Activated CD4-positive, alpha-beta T cell treated with anti-CD3 and anti-CD28 coated beads, Interleukin-2, amount 10 ng/mL, durations not matched to agents 24 days and 14 days (primary cell): Measurements from ENCODE around the gene BHMT. TPM values are rescaled to one million over a fixed set of nuclear protein-coding genes. Genes with fewer than 3 reads are reported as not detected.

Experiments used
- DNase-seq: peaks from one replicate; pipeline ENCODE4 v3.0.0; 2022
- H3K27ac Mint-ChIP-seq: one replicate; pipeline ENCODE4 v1.8.0; 2022; ENCODE audit warnings: mild to moderate bottlenecking, mixed read lengths
- H3K27me3 Mint-ChIP-seq: one replicate; pipeline ENCODE4 v1.8.0; 2022; ENCODE audit warnings: mixed read lengths
- H3K36me3 Mint-ChIP-seq: one replicate; pipeline ENCODE4 v1.8.0; 2022; ENCODE audit warnings: low read depth, mild to moderate bottlenecking, mixed read lengths
- H3K4me1 Mint-ChIP-seq: one replicate; pipeline ENCODE4 v1.8.0; 2021; ENCODE audit warnings: mixed read lengths
- H3K4me3 Mint-ChIP-seq: one replicate; pipeline ENCODE4 v1.8.0; 2022; ENCODE audit warnings: mild to moderate bottlenecking, moderate library complexity, mixed read lengths
- H3K9me3 Mint-ChIP-seq: one replicate; pipeline ENCODE4 v1.8.0; 2021; ENCODE audit warnings: mixed read lengths
- intact Hi-C: fragments of 100-400 bp; cut with micrococcal nuclease; formaldehyde crosslinking; loops from one replicate; pipeline ENCODE4 v1.15.1; 2023
- total RNA-seq: library from RNA; stranded (reverse); gene quantifications from 2 replicates; pipeline ENCODE4 v1.2.3, GENCODE V29; 2022

Gene BHMT, protein sequence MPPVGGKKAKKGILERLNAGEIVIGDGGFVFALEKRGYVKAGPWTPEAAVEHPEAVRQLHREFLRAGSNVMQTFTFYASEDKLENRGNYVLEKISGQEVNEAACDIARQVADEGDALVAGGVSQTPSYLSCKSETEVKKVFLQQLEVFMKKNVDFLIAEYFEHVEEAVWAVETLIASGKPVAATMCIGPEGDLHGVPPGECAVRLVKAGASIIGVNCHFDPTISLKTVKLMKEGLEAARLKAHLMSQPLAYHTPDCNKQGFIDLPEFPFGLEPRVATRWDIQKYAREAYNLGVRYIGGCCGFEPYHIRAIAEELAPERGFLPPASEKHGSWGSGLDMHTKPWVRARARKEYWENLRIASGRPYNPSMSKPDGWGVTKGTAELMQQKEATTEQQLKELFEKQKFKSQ
- not detected in 2 replicates for total RNA-seq

DNA sequence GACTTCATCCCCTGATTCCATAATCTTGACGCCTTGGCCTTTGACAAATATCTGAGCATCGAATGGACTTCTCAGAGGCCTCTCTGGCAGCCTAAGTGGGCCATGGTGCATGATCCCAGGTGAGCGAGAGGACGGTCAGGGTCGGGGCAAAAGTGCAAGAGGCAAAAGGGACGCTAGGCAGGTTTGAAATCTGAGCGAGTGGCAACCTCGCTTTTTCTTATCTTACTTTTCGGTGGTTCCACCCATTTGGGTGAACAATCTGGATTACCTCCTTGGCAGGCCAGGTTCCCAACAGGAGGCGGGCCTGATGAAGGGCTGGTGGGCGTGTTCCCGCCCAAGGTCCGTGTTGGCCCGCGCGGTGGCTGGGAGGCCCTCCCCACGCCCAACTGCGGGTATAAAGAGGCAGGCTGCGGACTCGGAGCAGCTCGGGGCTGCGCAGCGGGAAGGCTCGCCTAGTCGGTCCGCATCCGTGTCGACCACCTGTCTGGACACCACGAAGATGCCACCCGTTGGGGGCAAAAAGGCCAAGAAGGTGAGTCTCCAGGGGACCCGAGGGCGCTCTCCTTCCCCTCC, at the start of gene BHMT:
TSS of gene BHMT (plus strand) at position 423 of the 573 bp plus-strand sequence. CDS start at position 500, 77 bp downstream.
- peaks cover 3% of the 10 kb centered on the region for H3K4me1 Mint-ChIP-seq
- no peaks in the 10 kb centered on the region for H3K36me3 Mint-ChIP-seq
- no peak within 1 kb of the TSS for H3K4me3 Mint-ChIP-seq
- DNase-seq: no peak
- peaks cover 65% of the 10 kb centered on the region for H3K27me3 Mint-ChIP-seq
- no peaks in the 10 kb centered on the region for H3K9me3 Mint-ChIP-seq
- H3K27ac Mint-ChIP-seq: no peak within 1 kb of the TSS
- intact Hi-C loops: loop anchor here (5.0 kb wide), 1 partner anchor 209 kb away; no protein-coding TSS in a partner anchor

DNA sequence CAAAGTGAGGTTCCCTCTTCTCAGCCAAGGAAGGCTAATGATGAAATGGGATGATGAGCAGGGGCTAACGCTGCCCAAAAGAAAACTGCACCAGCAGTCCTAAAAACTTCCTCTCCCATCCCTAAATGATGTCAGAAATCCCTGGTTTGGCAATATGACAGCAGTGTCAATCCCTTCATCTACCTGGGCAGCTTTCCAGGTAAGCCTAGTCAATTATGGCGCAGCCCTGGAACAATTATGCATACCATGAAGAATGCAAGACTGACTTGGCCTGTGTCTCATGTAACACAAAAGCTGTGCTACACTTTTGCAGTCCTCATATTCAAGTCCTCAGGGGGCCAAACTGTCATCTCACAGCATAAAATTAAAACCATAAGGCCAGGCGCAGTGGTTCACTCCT, 49.2 kb upstream of the BHMT start:
- intact Hi-C loops: no loop called here
- no peaks in the 10 kb centered on the region for H3K36me3 Mint-ChIP-seq
- H3K27me3 Mint-ChIP-seq: peaks cover 12% of the 10 kb centered on the region
- DNase-seq: no peak
- H3K9me3 Mint-ChIP-seq: no peaks in the 10 kb centered on the region
- no peaks in the 10 kb centered on the region for H3K4me1 Mint-ChIP-seq
- H3K4me3 Mint-ChIP-seq: no peak overlapping the region
- no peak overlapping the region for H3K27ac Mint-ChIP-seq

DNA sequence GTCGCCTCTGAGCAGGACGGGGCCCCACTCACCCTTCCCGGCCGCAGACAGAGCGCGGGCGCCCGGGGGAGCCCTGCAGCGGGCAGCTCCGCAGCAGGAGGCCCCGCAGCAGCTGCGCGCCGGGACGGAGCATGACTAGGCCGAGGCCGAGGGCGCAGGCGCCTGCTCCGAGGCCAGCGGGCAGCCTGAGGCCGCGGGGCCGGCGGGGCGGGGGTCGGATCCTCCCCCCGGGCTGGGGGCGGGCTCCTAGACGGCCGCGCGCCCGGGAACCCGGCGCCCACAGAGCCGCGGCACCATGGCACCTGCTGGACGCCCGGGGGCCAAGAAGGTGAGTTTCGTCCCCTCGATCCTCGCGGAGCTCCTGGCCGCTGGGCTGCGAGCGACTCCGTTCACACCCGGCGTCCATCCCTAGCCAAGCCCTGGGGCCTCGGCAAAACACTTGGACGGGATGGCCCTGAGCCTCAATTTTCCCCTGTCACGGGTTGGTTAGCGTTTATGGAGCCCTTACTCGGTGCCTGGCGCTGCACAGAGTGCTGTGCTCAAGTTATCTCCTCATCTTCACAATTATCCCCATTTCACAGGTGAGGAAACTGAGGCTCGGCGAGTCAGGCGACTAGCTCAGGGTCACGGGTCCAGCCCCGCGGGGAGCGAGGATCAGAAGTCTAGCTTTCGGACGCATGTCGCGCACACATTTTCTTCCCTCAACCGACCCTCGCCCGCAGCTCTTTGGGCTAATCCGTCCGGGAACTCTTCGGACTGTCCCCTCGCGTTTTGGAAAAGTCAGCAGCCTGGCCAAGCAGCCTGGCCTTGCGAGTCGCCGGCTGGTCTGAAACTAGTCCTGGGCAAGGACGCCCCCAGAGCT, 41.9 kb upstream of the BHMT start, which contains the start of the genes BHMT2 and DMGDH:
TSS of gene BHMT2 (plus strand) at position 280 of the 862 bp plus-strand sequence. CDS start at position 296, 16 bp downstream.
TSS of gene DMGDH (minus strand) at position 187 of the 862 bp plus-strand sequence. CDS start at position 133, 54 bp downstream.
- Mint-ChIP-seq H3K27ac (no peak within 1 kb of the TSS), H3K27me3 (peaks cover 28% of the 10 kb centered on the region), H3K4me1 (no peaks in the 10 kb centered on the region), H3K4me3 (no peak within 1 kb of the TSS), H3K9me3 (no peaks in the 10 kb centered on the region), H3K36me3 (no peaks in the 10 kb centered on the region)
- DNase-seq: no peak
- intact Hi-C loops: no loop called here

DNA sequence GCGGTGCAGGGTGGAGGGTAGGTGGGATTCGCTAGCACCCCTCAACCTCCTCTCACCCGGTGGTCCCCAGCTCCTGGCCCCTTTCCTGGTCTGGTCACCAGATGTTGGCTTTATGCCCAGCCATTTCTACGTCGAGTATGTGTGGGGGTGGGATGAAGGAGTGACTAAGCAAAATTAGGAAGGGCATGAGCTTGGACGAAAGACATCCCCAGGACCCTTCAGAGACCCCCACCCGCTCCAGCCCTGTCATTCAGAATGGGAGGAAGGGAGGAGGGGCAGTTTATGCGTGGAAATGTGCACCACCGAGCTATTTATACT, 41.3 kb upstream of the BHMT start:
- DNase-seq: no peak
- intact Hi-C loops: no loop called here
- no peaks in the 10 kb centered on the region for H3K9me3 Mint-ChIP-seq
- H3K36me3 Mint-ChIP-seq: no peaks in the 10 kb centered on the region
- H3K4me3 Mint-ChIP-seq: no peak overlapping the region
- peaks cover 28% of the 10 kb centered on the region for H3K27me3 Mint-ChIP-seq
- no peak overlapping the region for H3K27ac Mint-ChIP-seq
- H3K4me1 Mint-ChIP-seq: no peaks in the 10 kb centered on the region

DNA sequence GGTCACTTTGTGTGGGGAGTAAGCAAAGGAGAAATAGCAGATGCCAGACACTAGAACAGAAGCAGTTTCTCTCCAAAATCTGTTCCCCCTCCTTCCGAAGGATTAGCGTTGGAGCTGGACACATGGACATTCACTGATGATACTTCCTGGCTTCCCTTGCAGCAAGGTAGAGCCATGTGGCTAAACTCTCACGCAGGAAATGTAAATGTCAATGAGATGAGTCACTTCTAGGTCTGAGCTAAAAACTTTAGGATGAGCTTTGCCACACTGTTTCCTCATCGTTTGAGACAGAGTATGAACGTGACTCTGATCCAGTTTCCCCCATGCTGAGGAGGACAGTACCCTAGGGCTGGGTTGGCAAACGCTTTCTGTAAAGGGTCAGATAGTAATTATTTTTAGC, 37.0 kb upstream of the BHMT start:
- H3K4me1 Mint-ChIP-seq: peaks cover 6% of the 10 kb centered on the region
- H3K27ac Mint-ChIP-seq: no peak overlapping the region
- no peaks in the 10 kb centered on the region for H3K9me3 Mint-ChIP-seq

DNA sequence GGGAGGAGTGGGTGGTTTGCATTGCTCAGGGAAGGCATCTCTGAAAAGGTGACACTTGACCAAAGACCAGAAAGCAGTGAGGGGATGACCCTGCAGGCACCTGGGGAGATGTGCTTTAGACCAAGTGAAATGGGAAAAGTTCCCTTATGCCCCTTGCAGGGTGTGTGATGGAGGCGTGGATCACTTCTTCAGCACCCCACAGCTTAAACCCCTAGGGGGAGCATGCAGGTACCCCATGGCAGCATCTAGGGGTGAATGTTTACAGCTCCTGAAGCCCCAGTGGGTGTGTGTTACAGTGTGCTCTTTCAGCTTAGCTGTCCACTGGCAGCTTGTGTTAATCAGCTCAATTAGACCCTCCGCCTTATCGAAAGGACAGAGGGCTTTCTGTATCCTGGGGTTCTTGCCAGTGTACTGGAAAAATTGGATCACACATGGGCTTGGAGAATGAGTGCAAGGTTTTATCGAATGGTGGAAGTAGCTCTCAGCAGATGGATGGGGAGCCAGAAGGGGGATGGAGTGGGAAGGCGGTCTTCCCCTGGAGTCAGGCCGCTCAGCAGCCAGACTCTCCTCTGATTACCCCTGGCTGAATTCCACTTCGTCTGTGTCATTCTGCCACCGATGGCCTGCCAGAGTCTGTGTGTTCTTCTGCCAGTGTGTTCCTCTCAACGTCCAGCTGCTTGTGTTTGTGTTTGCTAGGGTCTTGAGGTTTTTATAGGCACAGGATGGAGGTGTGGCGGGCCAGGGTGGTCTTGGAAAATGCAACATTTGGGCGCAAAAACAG, 35.8 kb upstream of the BHMT start:
- H3K36me3 Mint-ChIP-seq: no peaks in the 10 kb centered on the region
- intact Hi-C loops: no loop called here
- H3K27ac Mint-ChIP-seq: no peak overlapping the region
- H3K27me3 Mint-ChIP-seq: peaks cover 11% of the 10 kb centered on the region
- no peak overlapping the region for H3K4me3 Mint-ChIP-seq
- H3K9me3 Mint-ChIP-seq: no peaks in the 10 kb centered on the region
- H3K4me1 Mint-ChIP-seq: peaks cover 6% of the 10 kb centered on the region
- DNase-seq: no peak

More for the DNA sequence above, 37.0 kb upstream of the BHMT start:
- intact Hi-C loops: no loop called here
- no peak for DNase-seq
- Mint-ChIP-seq H3K4me3 (no peak overlapping the region), H3K36me3 (no peaks in the 10 kb centered on the region), H3K27me3 (peaks cover 16% of the 10 kb centered on the region)

DNA sequence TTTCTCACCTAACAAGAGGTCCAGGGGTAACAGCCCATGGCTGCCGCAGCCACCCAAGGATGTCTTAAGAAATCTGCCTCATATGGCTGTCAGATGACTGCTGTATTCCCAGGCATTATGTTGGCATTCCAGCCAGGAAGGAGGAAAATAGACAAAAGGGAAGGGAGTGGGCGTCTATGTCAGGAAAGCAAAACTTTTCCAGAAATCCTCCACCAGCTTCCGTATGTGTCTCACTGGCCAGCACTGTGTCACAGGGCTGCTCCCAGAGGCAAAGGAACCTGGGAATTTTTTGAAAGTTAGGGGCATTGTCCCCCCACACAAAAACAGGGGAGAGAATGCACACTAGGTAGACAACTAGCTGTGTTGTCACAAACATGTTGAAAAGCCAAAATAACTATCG, 34.8 kb upstream of the BHMT start:
- H3K4me1 Mint-ChIP-seq: peaks cover 6% of the 10 kb centered on the region
- peaks cover 2% of the 10 kb centered on the region for H3K27me3 Mint-ChIP-seq
- no peaks in the 10 kb centered on the region for H3K9me3 Mint-ChIP-seq
- H3K36me3 Mint-ChIP-seq: no peaks in the 10 kb centered on the region
- intact Hi-C loops: no loop called here
- no peak for DNase-seq
- no peak overlapping the region for H3K27ac Mint-ChIP-seq
- no peak overlapping the region for H3K4me3 Mint-ChIP-seq

DNA sequence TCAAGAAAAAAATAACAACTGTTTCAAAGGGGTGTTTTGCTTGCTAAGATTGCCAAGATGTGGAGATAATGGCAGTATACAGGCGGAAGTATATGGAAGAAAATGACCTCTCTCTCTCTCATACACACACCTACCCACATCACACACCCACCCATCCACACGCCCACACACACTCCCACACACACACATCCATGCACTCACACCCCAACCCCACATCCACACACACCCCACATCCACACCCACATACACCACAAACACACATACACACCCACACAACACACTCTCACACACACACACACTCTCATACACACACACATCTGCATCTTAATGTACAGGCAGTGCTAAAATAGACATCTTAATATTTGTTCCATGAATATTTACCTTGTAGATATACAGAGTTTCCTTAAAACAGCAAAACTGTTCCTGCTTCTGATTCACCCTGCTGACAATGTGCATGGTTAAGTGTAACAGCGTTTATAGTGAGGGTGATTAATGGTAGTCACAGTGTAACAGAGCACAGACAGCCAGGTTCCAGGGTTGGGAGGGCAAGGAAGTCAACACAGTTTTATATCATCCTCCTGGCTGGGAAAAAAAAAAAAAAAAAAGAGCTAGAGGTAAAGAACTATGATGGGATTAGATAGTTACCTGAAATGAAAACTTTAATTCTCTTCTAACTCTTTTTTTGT, 33.8 kb upstream of the BHMT start:
- H3K4me3 Mint-ChIP-seq: no peak overlapping the region
- peaks cover 6% of the 10 kb centered on the region for H3K4me1 Mint-ChIP-seq
- no peak for DNase-seq
- no peaks in the 10 kb centered on the region for H3K36me3 Mint-ChIP-seq
- intact Hi-C loops: no loop called here
- H3K27me3 Mint-ChIP-seq: no peaks in the 10 kb centered on the region
- no peak overlapping the region for H3K27ac Mint-ChIP-seq
- no peaks in the 10 kb centered on the region for H3K9me3 Mint-ChIP-seq

DNA sequence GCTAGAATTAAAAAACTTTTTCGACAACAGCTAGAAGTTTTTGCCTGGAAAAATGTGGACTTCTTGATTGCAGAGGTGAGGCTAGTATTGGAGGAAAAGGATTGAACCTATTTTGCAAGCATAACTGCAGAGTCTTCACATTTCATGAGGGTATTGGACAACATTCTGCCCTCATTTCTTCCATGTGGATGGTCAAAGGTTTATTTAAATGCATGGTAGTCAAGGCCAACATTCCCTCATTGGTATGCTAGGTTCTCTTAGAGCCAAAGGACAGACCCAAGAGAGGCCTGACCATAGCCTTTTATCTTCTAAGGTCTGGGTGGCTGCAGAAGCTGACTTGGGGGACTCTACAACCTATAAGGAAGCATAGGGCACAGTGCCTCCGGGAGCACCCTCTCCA, 30.8 kb upstream of the BHMT start:
- no peak overlapping the region for H3K27ac Mint-ChIP-seq
- intact Hi-C loops: no loop called here
- H3K4me3 Mint-ChIP-seq: no peak overlapping the region
- peaks cover 6% of the 10 kb centered on the region for H3K4me1 Mint-ChIP-seq
- no peak for DNase-seq
- H3K9me3 Mint-ChIP-seq: no peaks in the 10 kb centered on the region
- H3K27me3 Mint-ChIP-seq: peaks cover 1% of the 10 kb centered on the region
- H3K36me3 Mint-ChIP-seq: no peaks in the 10 kb centered on the region

DNA sequence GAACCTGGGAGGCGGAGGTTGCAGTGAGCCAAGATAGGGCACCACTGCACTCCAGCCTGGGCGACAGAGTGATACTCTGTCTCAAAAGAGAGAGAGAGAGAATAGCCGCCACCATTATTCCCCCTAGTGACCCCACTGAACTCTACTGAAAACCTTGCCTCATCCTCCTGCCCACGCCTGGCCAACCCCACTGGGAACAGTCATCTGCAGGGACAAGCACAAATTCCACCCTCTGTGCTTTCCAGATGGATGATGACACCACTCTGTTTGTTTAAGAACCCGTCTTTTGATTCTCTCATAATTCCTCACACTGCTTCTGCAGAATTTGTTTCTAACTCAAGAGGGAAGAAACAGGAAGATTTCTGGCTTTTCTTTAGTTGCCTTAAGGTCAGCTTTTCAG, 29.8 kb upstream of the BHMT start:
- Mint-ChIP-seq H3K4me1 (peaks cover 6% of the 10 kb centered on the region), H3K27me3 (peaks cover 6% of the 10 kb centered on the region), H3K36me3 (no peaks in the 10 kb centered on the region), H3K4me3 (no peak overlapping the region), H3K9me3 (no peaks in the 10 kb centered on the region), H3K27ac (no peak overlapping the region)
- DNase-seq: no peak
- intact Hi-C loops: no loop called here

DNA sequence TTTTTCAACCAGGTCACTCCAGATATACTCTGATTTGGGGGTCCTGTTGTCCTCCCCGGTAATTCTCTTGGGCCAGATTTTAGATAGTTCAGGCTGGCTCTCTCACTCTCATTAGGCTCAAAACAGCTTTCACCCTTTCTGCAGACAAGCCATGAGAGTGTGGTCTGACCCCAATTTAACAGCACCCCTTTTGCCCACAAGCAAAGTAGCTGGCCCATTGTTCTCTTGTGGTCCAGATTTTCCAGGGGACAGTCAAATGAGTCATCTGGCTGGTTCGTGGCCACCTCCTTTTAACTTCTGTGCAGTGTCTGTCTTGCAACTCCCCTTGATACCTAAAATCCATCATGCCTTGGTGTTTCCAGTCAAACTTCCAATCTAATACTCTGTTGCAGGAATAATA, 25.5 kb upstream of the BHMT start:
- Mint-ChIP-seq H3K27ac (no peak overlapping the region), H3K36me3 (no peaks in the 10 kb centered on the region)

DNA sequence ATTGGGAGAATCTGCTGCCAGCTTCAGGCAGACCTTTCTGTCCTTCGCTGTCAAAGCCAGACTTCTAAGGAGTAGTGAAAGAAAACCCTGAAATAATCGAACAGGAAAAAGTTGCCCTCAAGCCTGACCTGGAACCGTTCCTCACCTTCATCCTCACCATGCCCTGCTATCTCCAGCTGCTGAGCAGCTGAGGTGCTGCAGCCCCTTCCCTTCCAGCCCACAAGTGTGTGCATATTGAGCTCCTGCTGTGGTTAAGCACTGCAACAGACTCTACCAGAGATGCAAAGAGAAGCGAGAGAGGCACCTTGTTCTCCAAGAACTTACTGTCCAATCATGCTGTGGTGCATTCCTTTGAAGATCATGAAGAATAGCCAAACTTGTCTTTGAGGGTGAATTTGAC, 23.1 kb upstream of the BHMT start:
- H3K36me3 Mint-ChIP-seq: no peaks in the 10 kb centered on the region
- H3K9me3 Mint-ChIP-seq: no peaks in the 10 kb centered on the region

More for the DNA sequence above, 25.5 kb upstream of the BHMT start:
- intact Hi-C loops: no loop called here
- Mint-ChIP-seq H3K4me3 (no peak overlapping the region), H3K9me3 (no peaks in the 10 kb centered on the region), H3K4me1 (no peaks in the 10 kb centered on the region), H3K27me3 (peaks cover 11% of the 10 kb centered on the region)
- DNase-seq: no peak

DNA sequence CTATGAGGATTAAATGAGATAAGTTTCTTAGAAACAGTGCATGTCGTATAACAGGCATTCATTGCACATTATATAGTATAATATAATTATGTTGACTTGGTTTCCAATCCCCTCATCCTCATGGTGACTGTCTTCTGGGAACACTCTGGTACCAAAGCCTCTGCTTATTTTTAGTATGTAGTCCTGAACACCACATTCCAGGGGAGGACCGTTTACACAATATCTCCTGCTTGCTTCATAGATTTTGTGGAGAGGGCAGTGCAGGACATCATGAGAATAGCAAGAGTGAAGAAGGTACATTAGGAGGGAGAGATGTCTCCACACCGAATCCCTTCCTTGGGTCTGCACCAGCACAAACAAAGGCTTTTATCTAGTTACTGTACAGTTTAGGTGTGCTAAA, 20.5 kb upstream of the BHMT start:
- Mint-ChIP-seq H3K4me1 (no peaks in the 10 kb centered on the region), H3K36me3 (no peaks in the 10 kb centered on the region), H3K9me3 (no peaks in the 10 kb centered on the region), H3K4me3 (no peak overlapping the region), H3K27me3 (peaks cover 14% of the 10 kb centered on the region), H3K27ac (no peak overlapping the region)
- intact Hi-C loops: no loop called here
- DNase-seq: no peak

More for the DNA sequence above, 23.1 kb upstream of the BHMT start:
- no peak for DNase-seq
- intact Hi-C loops: no loop called here
- Mint-ChIP-seq H3K4me3 (no peak overlapping the region), H3K4me1 (no peaks in the 10 kb centered on the region), H3K27ac (no peak overlapping the region), H3K27me3 (peaks cover 13% of the 10 kb centered on the region)
